Smooth muscle cell (in vitro differentiated cells): ENCODE results near the gene FSTL4. TPM values are rescaled to one million over a fixed set of nuclear protein-coding genes. Genes with fewer than 3 reads are reported as not detected.

Source experiments
- DNase-seq: peaks from one replicate; lab custom pipeline; 2025; ENCODE audit not compliant: unreplicated experiment; lab: John Stamatoyannopoulos, UW
- H2AFZ ChIP-seq: fragments of 200-600 bp; sonication (generic); 2 replicates; pipeline ENCODE4 v1.6.0; 2016; ENCODE audit warnings: antibody characterized with exemption, low read depth, mild to moderate bottlenecking
- H3F3A ChIP-seq: fragments of 200-600 bp; sonication (generic); 2 replicates; pipeline ENCODE4 v1.6.0; 2017; ENCODE audit warnings: antibody characterized with exemption, low read depth
- H3K27ac ChIP-seq: fragments of 200-600 bp; sonication (generic); 2 replicates; pipeline ENCODE4 v1.5.1; 2016; ENCODE audit warnings: low read depth, mild to moderate bottlenecking
- H3K27me3 ChIP-seq: fragments of 200-600 bp; sonication (generic); 2 replicates; pipeline ENCODE4 v1.6.1; 2016; ENCODE audit warnings: low read depth, mild to moderate bottlenecking
- H3K36me3 ChIP-seq: fragments of 200-600 bp; sonication (generic); 2 replicates; pipeline ENCODE4 v1.5.1; 2016; ENCODE audit warnings: low read depth
- H3K4me1 ChIP-seq: fragments of 200-600 bp; sonication (generic); 2 replicates; pipeline ENCODE4 v1.5.1; 2016; ENCODE audit warnings: low read depth
- H3K4me2 ChIP-seq: fragments of 200-600 bp; sonication (generic); 2 replicates; pipeline ENCODE4 v1.6.0; 2016; ENCODE audit warnings: mild to moderate bottlenecking
- H3K4me3 ChIP-seq: fragments of 200-600 bp; sonication (generic); 2 replicates; pipeline ENCODE4 v1.5.1; 2016; ENCODE audit warnings: mild to moderate bottlenecking
- H3K79me2 ChIP-seq: fragments of 200-600 bp; sonication (generic); 2 replicates; pipeline ENCODE4 v1.6.0; 2016; ENCODE audit warnings: low read depth, mild to moderate bottlenecking
- H3K9ac ChIP-seq: fragments of 200-600 bp; sonication (generic); 2 replicates; pipeline ENCODE4 v1.6.0; 2016; ENCODE audit warnings: low read depth
- H3K9me3 ChIP-seq: fragments of 200-600 bp; sonication (generic); replicated peaks from 2 replicates; pipeline ENCODE4 v1.5.1; 2016; ENCODE audit warnings: low read depth
- H4K20me1 ChIP-seq: fragments of 200-600 bp; sonication (generic); 2 replicates; pipeline ENCODE4 v1.6.0; 2016; ENCODE audit warnings: low read depth
- CTCF ChIP-seq: fragments of 200-600 bp; sonication (generic); IDR thresholded peaks from 2 replicates; pipeline ENCODE4 v1.5.1; 2017; ENCODE audit warnings: borderline replicate concordance, mild to moderate bottlenecking, antibody characterized with exemption; ENCODE audit not compliant: insufficient read depth, poor library complexity, severe bottlenecking
- WGBS: methylation state at CpG from one replicate; pipeline ENCODE4 v1.1.7; 2016; ENCODE audit warnings: low lambda C conversion rate; 5-methylcytosine and 5-hydroxymethylcytosine counted together
- polyA plus RNA-seq: library from polyadenylated mRNA; unstranded; fragments of >200 nt; fragmentation: Nextera tagmentation; extraction: Ambion mirVana; gene quantifications from 2 replicates; pipeline ENCODE4 v1.2.1, GENCODE V29; 2016
- total RNA-seq: library from RNA; depleted of rRNA; stranded (reverse); fragments of >200 nt; gene quantifications from 2 replicates; pipeline ENCODE4 v1.2.3, GENCODE V29; 2014

The FSTL4 gene
- total and polyA plus RNA-seq, 2 experiments from 2014 or later: 0.49 TPM; not detected in 1

- Histone ChIP-seq H3F3A (no peaks in the 10 kb centered on the region), H3K9ac (no peak overlapping the region), H3K36me3 (no peaks in the 10 kb centered on the region), H3K4me2 (no peak overlapping the region), H3K79me2 (no peaks in the 10 kb centered on the region), H3K27me3 (no peaks in the 10 kb centered on the region), H3K9me3 (no peaks in the 10 kb centered on the region), H2AFZ (no peak overlapping the region), H3K27ac (no peak overlapping the region), H3K4me1 (peaks cover 11% of the 10 kb centered on the region), H4K20me1 (no peaks in the 10 kb centered on the region), H3K4me3 (no peak overlapping the region)
- DNase-seq: no peak
- TF ChIP-seq CTCF: no peak
- 80% methylated on average over 8 of the region's 8 CpGs for WGBS
Observed at GRCh38 chr5:133277744-133278143, 334.6 kb downstream of the FSTL4 start.

GRCh38 chr5:133276171-133276570, 336.2 kb downstream of the FSTL4 start:
- H3F3A ChIP-seq: no peaks in the 10 kb centered on the region
- H3K4me3 ChIP-seq: no peak overlapping the region
- H3K27me3 ChIP-seq: no peaks in the 10 kb centered on the region
- no peak overlapping the region for H2AFZ ChIP-seq
- H3K79me2 ChIP-seq: no peaks in the 10 kb centered on the region
- no peak overlapping the region for H3K27ac ChIP-seq
- H3K9me3 ChIP-seq: no peaks in the 10 kb centered on the region
- H4K20me1 ChIP-seq: no peaks in the 10 kb centered on the region
- peaks cover 14% of the 10 kb centered on the region for H3K4me1 ChIP-seq
- H3K36me3 ChIP-seq: no peaks in the 10 kb centered on the region
- WGBS: 98% methylated on average over 4 of the region's 4 CpGs
- H3K4me2 ChIP-seq: no peak overlapping the region
- no peak overlapping the region for H3K9ac ChIP-seq
- TF ChIP-seq CTCF: no peak
- DNase-seq: no peak

GRCh38 chr5:133275631-133276030, 336.7 kb downstream of the FSTL4 start:
- no peaks in the 10 kb centered on the region for H3K36me3 ChIP-seq
- no peak for DNase-seq
- H2AFZ ChIP-seq: no peak overlapping the region
- TF ChIP-seq CTCF: no peak
- H3F3A ChIP-seq: no peaks in the 10 kb centered on the region
- H3K9ac ChIP-seq: no peak overlapping the region
- no peaks in the 10 kb centered on the region for H3K27me3 ChIP-seq
- H3K27ac ChIP-seq: no peak overlapping the region
- H3K9me3 ChIP-seq: no peaks in the 10 kb centered on the region
- peaks cover 16% of the 10 kb centered on the region for H3K4me1 ChIP-seq
- H3K4me3 ChIP-seq: no peak overlapping the region
- WGBS: 92% methylated on average over 7 of the region's 7 CpGs
- H4K20me1 ChIP-seq: no peaks in the 10 kb centered on the region
- no peaks in the 10 kb centered on the region for H3K79me2 ChIP-seq
- no peak overlapping the region for H3K4me2 ChIP-seq

- no peaks in the 10 kb centered on the region for H3K9me3 ChIP-seq
- 43% methylated on average over 5 of the region's 5 CpGs for WGBS
- no peaks in the 10 kb centered on the region for H3K79me2 ChIP-seq
- H3K4me3 ChIP-seq: no peak overlapping the region
- H3F3A ChIP-seq: no peaks in the 10 kb centered on the region
- H3K4me2 ChIP-seq: no peak overlapping the region
- no peak overlapping the region for H3K27ac ChIP-seq
- H3K4me1 ChIP-seq: peaks cover 16% of the 10 kb centered on the region
- no peaks in the 10 kb centered on the region for H4K20me1 ChIP-seq
- DNase-seq: no peak
- TF ChIP-seq CTCF: no peak
- no peak overlapping the region for H2AFZ ChIP-seq
- H3K36me3 ChIP-seq: no peaks in the 10 kb centered on the region
- H3K27me3 ChIP-seq: no peaks in the 10 kb centered on the region
- no peak overlapping the region for H3K9ac ChIP-seq
Observed at GRCh38 chr5:133274597-133274935, 337.8 kb downstream of the FSTL4 start.
